ENCODE results near the gene CEP85L.

CEP85L gene

DNA sequence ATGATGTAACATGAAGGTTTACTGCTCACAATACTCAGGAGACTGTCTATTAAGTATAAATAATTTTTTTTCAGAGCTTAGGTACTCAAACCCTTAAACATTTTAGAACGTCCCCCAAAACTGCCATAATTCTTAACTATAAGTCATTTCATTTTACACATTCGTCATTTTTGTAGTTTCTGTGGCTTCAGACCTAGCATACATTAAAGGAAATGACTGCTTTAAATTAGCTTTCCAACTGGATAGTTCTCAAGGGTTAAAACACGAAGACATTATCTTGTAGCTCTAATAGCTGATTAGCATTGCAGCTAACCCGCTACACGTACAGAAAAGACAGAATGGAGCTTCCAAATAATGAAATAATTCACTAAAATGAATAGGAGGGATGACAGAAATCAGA is 128.2 kb downstream of the CEP85L start:
- no peak for DNase-seq
- Histone ChIP-seq H3K4me1 (ENCODE audit: insufficient read depth, low read length) (no peaks in the 10 kb centered on the region), H3K27me3 (ENCODE audit: insufficient read depth, low read length, poor library complexity) (no peaks in the 10 kb centered on the region), H3K4me3 (ENCODE audit: low read depth in 1 of 2, low read length in 2 of 2) (no peak overlapping the region), H4K20me1 (ENCODE audit: insufficient read depth, low read length) (0 out of 2 replicates have a peak, but pooled peaks cover 4% of the 10 kb centered on the region), H3K9me3 (ENCODE audit: insufficient read depth, low read length, severe bottlenecking) (no peaks in the 10 kb centered on the region), H3K4me2 (ENCODE audit: insufficient read depth, low read length) (no peak overlapping the region), H3K79me2 (ENCODE audit: insufficient read depth, low read length) (peaks cover 40% of the 10 kb centered on the region), H3K27ac (ENCODE audit: low read length) (no peak overlapping the region), H3K36me3 (ENCODE audit: insufficient read depth, low read length) (peaks cover 33% of the 10 kb centered on the region), H3K9ac (ENCODE audit: low read depth, low read length) (no peak overlapping the region), H2AFZ (ENCODE audit: low read depth, low read length) (no peak overlapping the region)
- no peak for ATAC-seq (ENCODE audit: insufficient read depth, low read depth)
- TF ChIP-seq EZH2 (IDR thresholded peaks at IDR 0.05; ENCODE audit: borderline replicate concordance, low read depth, low read length, severe bottlenecking) (no peak), CTCF (IDR thresholded peaks at IDR 0.05; ENCODE audit: borderline replicate concordance, extremely low read depth, low read length, poor library complexity, severe bottlenecking) (no peak)

DNA sequence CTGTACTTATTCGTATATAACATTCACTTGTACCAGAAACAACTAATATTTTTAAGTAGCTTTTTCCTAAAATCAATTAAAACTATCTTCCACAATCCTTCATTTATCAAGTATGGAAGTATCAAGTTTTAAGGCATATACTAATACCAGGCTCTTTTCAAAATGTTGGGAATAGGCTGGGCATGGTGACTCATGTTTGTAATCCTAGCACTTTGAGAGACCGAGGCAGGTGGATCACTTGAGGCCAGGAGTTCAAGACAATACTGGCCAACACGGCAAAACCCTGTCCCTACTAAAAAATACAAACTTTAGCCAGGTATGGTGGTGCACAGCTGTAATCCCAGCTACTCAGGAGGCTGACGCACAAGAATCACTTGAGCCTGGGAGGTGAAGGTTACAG is 129.0 kb downstream of the CEP85L start:
- Histone ChIP-seq H4K20me1 (ENCODE audit: insufficient read depth, low read length) (0 out of 2 replicates have a peak, but pooled peaks cover 4% of the 10 kb centered on the region), H3K79me2 (ENCODE audit: insufficient read depth, low read length) (peaks cover 35% of the 10 kb centered on the region), H3K9me3 (ENCODE audit: insufficient read depth, low read length, severe bottlenecking) (no peaks in the 10 kb centered on the region), H3K9ac (ENCODE audit: low read depth, low read length) (no peak overlapping the region), H3K4me1 (ENCODE audit: insufficient read depth, low read length) (no peaks in the 10 kb centered on the region), H3K27ac (ENCODE audit: low read length) (no peak overlapping the region), H3K27me3 (ENCODE audit: insufficient read depth, low read length, poor library complexity) (no peaks in the 10 kb centered on the region), H3K4me2 (ENCODE audit: insufficient read depth, low read length) (no peak overlapping the region), H2AFZ (ENCODE audit: low read depth, low read length) (no peak overlapping the region), H3K4me3 (ENCODE audit: low read depth in 1 of 2, low read length in 2 of 2) (no peak overlapping the region), H3K36me3 (ENCODE audit: insufficient read depth, low read length) (peaks cover 33% of the 10 kb centered on the region)
- no peak for ATAC-seq (ENCODE audit: insufficient read depth, low read depth)
- TF ChIP-seq EZH2 (IDR thresholded peaks at IDR 0.05; ENCODE audit: borderline replicate concordance, low read depth, low read length, severe bottlenecking) = no peak
- no peak for TF ChIP-seq CTCF (IDR thresholded peaks at IDR 0.05; ENCODE audit: borderline replicate concordance, extremely low read depth, low read length, poor library complexity, severe bottlenecking)
- no peak for DNase-seq

- peaks cover 9% of the 10 kb centered on the region for H3K79me2 ChIP-seq (ENCODE audit: insufficient read depth, low read length)
- H2AFZ ChIP-seq (ENCODE audit: low read depth, low read length) = no peak overlapping the region
- H3K4me2 ChIP-seq (ENCODE audit: insufficient read depth, low read length) = no peak overlapping the region
- H3K4me3 ChIP-seq (ENCODE audit: low read depth in 1 of 2, low read length in 2 of 2) = no peak overlapping the region
- no peak overlapping the region for H3K9ac ChIP-seq (ENCODE audit: low read depth, low read length)
- no peak for ATAC-seq (ENCODE audit: insufficient read depth, low read depth)
- TF ChIP-seq EZH2 (IDR thresholded peaks at IDR 0.05; ENCODE audit: borderline replicate concordance, low read depth, low read length, severe bottlenecking) (no peak), CTCF (IDR thresholded peaks at IDR 0.05; ENCODE audit: borderline replicate concordance, extremely low read depth, low read length, poor library complexity, severe bottlenecking) (no peak)
- no peaks in the 10 kb centered on the region for H3K9me3 ChIP-seq (ENCODE audit: insufficient read depth, low read length, severe bottlenecking)
- no peaks in the 10 kb centered on the region for H3K27me3 ChIP-seq (ENCODE audit: insufficient read depth, low read length, poor library complexity)
- no peaks in the 10 kb centered on the region for H4K20me1 ChIP-seq (ENCODE audit: insufficient read depth, low read length)
- H3K4me1 ChIP-seq (ENCODE audit: insufficient read depth, low read length) = no peaks in the 10 kb centered on the region
- no peak for DNase-seq
- H3K36me3 ChIP-seq (ENCODE audit: insufficient read depth, low read length) = peaks cover 18% of the 10 kb centered on the region
- H3K27ac ChIP-seq (ENCODE audit: low read length) = no peak overlapping the region
Observed at GRCh38 chr6:118514689-118515088, 136.7 kb downstream of the CEP85L start.
